ENCODE measurements around the gene OR1N1. TPM values are rescaled to one million over a fixed set of nuclear protein-coding genes. Genes with fewer than 3 reads are reported as not detected.

OR1N1 gene
- total and polyA plus RNA-seq, 5 donors from 2014 or later, result not detected

DNA sequence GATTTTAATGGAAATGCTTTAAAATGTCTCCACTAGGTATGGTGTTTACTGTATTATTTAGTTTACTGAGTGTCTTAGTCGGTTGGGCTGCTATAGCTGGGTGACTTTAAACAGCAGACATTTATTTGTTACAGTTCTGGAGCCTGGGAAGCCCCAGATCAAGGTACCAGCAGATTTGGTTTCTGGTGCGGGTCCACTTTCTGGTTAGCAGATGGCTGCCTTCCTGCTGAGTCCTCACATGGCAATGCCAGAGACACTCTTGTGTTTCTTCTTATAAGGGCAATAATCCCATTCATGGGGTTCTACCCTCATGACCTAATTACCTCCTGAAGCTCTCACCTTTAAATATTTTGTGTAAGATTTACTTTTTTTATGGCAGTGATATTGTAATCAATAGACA, 8.9 kb downstream of the OR1N1 start:
- Mint-ChIP-seq H3K27me3 (peaks cover 5% of the 10 kb centered on the region), H3K27ac (no peak overlapping the region), H3K4me3 (no peak overlapping the region), H3K36me3 (no peaks in the 10 kb centered on the region), H3K4me1 (no peaks in the 10 kb centered on the region), H3K9me3 (peaks cover 0 to 2% (median 0%) of the 10 kb centered on the region in 7 donors)
- DNase-seq, result no peak
- Histone ChIP-seq H3K27ac (ENCODE audit: insufficient read depth, low read length, poor library complexity, severe bottlenecking) (no peak overlapping the region), H3K4me3 (ENCODE audit: low read depth, low read length) (no peak overlapping the region), H3K27me3 (ENCODE audit: control insufficient read depth, insufficient read depth, low read length) (peaks cover 7% of the 10 kb centered on the region), H3K36me3 (ENCODE audit: control insufficient read depth, insufficient read depth, low read length) (no peaks in the 10 kb centered on the region), H3K9me3 (ENCODE audit: control insufficient read depth in 2 of 2, low read length in 2 of 2) (no peaks in the 10 kb centered on the region), H3K4me1 (ENCODE audit: control insufficient read depth, insufficient read depth, low read length, poor library complexity, severe bottlenecking) (no peaks in the 10 kb centered on the region)
- no peak for ATAC-seq (ENCODE audit: low read depth in 2 of 2)

GRCh38 chr9:122510502-122510901, 16.6 kb downstream of the OR1N1 start, which contains the start of gene OR1J2:
TSS of gene OR1J2 (plus strand) at chr9:122510802. CDS start at chr9:122510802, 0 bp downstream.
- H3K4me1 ChIP-seq (ENCODE audit: control insufficient read depth, insufficient read depth, low read length, poor library complexity, severe bottlenecking), result no peaks in the 10 kb centered on the region
- H3K27ac ChIP-seq (ENCODE audit: insufficient read depth, low read length, poor library complexity, severe bottlenecking), result no peak within 1 kb of the TSS
- H3K27me3 ChIP-seq (ENCODE audit: control insufficient read depth, insufficient read depth, low read length), result peaks cover 7% of the 10 kb centered on the region
- no peak within 1 kb of the TSS for H3K4me3 ChIP-seq (ENCODE audit: low read depth, low read length)
- ATAC-seq (ENCODE audit: low read depth in 2 of 2), result no peak
- DNase-seq, result no peak
- peak within 1 kb of the TSS in 1 of 3 donors; percentile 5 for H3K27ac Mint-ChIP-seq
- H3K9me3 ChIP-seq (ENCODE audit: control insufficient read depth in 2 of 2, low read length in 2 of 2), result no peaks in the 10 kb centered on the region
- H3K36me3 Mint-ChIP-seq, result no peaks in the 10 kb centered on the region
- H3K36me3 ChIP-seq (ENCODE audit: control insufficient read depth, insufficient read depth, low read length), result no peaks in the 10 kb centered on the region
- H3K4me3 Mint-ChIP-seq, result no peak within 1 kb of the TSS
- peaks cover 20% of the 10 kb centered on the region for H3K27me3 Mint-ChIP-seq
- H3K9me3 Mint-ChIP-seq, result peaks cover 0 to 2% (median 0%) of the 10 kb centered on the region in 7 donors
- no peaks in the 10 kb centered on the region for H3K4me1 Mint-ChIP-seq

DNA sequence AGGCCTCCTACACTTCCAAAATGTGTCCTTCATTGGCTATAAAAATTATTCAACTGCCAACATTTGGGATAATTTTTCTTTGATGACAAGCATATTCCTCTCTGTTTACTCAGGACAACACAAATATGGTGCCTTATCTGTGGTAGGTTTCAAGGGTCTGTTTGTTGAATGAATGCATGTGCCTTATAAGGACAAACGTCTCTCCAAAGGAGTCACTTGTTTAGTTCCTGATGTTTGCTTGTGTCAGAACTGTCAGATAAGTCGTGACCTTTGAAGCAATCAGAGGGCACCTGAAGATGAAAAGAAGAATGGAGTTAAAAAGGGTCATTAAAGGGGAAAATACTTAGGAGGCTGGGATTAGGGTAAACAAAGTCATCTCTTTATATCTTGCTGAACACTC, 20.1 kb downstream of the OR1N1 start:
- H3K36me3 Mint-ChIP-seq, result no peaks in the 10 kb centered on the region
- H3K9me3 Mint-ChIP-seq, result peaks cover 0 to 2% (median 0%) of the 10 kb centered on the region in 7 donors
- no peaks in the 10 kb centered on the region for H3K9me3 ChIP-seq (ENCODE audit: control insufficient read depth in 2 of 2, low read length in 2 of 2)
- no peak overlapping the region for H3K27ac Mint-ChIP-seq
- peaks cover 7% of the 10 kb centered on the region for H3K27me3 ChIP-seq (ENCODE audit: control insufficient read depth, insufficient read depth, low read length)
- no peaks in the 10 kb centered on the region for H3K4me1 ChIP-seq (ENCODE audit: control insufficient read depth, insufficient read depth, low read length, poor library complexity, severe bottlenecking)
- H3K27me3 Mint-ChIP-seq, result peaks cover 20% of the 10 kb centered on the region
- no peak for DNase-seq
- H3K27ac ChIP-seq (ENCODE audit: insufficient read depth, low read length, poor library complexity, severe bottlenecking), result no peak overlapping the region
- H3K36me3 ChIP-seq (ENCODE audit: control insufficient read depth, insufficient read depth, low read length), result no peaks in the 10 kb centered on the region
- H3K4me1 Mint-ChIP-seq, result no peaks in the 10 kb centered on the region
- H3K4me3 ChIP-seq (ENCODE audit: low read depth, low read length), result no peak overlapping the region
- H3K4me3 Mint-ChIP-seq, result no peak overlapping the region
- ATAC-seq (ENCODE audit: low read depth in 2 of 2), result no peak

DNA sequence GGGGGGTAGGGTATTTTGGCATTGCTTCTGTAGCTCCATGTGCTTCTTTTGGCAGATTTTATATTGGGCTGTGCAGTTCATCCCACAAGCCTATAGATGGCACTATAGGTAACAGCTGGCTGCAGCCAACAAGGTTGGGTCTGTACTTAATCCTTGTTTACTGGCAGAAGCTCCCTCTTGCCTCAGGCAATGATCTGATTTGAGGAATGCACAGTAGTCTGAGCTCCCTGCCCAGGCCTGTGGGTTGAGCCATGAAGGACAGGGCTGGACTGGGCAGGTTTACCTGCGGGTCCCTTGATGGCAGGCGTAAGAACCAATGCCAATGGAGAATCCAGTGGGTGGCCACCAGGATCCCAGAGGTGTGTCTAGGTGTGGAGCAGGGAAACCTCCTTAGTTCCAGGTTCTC, 28.2 kb downstream of the OR1N1 start:
- H3K27me3 ChIP-seq (ENCODE audit: control insufficient read depth, insufficient read depth, low read length), result peaks cover 11% of the 10 kb centered on the region
- Mint-ChIP-seq H3K27me3 (peaks cover 14% of the 10 kb centered on the region), H3K27ac (no peak overlapping the region), H3K4me3 (no peak overlapping the region), H3K9me3 (peaks cover 0 to 7% (median 0%) of the 10 kb centered on the region in 7 donors), H3K36me3 (no peaks in the 10 kb centered on the region), H3K4me1 (no peaks in the 10 kb centered on the region)
- H3K27ac ChIP-seq (ENCODE audit: insufficient read depth, low read length, poor library complexity, severe bottlenecking), result no peak overlapping the region
- peak in 2 of 3 donors; percentile 15 to 35 for DNase-seq
- H3K4me1 ChIP-seq (ENCODE audit: control insufficient read depth, insufficient read depth, low read length, poor library complexity, severe bottlenecking), result no peaks in the 10 kb centered on the region
- no peak for ATAC-seq (ENCODE audit: low read depth in 2 of 2)
- H3K9me3 ChIP-seq (ENCODE audit: control insufficient read depth in 2 of 2, low read length in 2 of 2), result no peaks in the 10 kb centered on the region
- H3K36me3 ChIP-seq (ENCODE audit: control insufficient read depth, insufficient read depth, low read length), result no peaks in the 10 kb centered on the region
- no peak overlapping the region for H3K4me3 ChIP-seq (ENCODE audit: low read depth, low read length)

DNA sequence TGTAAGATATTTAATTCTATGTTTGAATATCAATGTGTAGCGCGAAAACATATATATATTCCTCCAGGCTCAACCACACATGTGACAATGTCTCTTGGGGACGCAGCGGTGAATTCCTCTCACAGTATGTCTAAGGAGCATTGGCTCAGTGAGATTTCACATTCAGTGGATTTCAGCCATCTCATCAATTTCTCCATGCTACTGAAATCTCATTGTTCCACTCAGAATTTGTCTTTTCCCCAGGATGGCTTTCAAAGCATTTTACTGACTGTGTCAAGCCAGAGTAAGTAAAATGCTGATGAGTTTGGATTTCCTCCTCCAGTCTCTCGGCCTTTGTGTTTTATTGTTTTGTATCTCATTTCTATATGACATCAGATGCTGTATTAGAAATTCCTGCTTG, 48.0 kb downstream of the OR1N1 start:
- H3K27me3 ChIP-seq (ENCODE audit: control insufficient read depth, insufficient read depth, low read length), result peaks cover 4% of the 10 kb centered on the region
- DNase-seq (no peak), ATAC-seq (ENCODE audit: low read depth in 2 of 2) (no peak)
- H3K4me1 ChIP-seq (ENCODE audit: control insufficient read depth, insufficient read depth, low read length, poor library complexity, severe bottlenecking), result no peaks in the 10 kb centered on the region
- H3K4me3 ChIP-seq (ENCODE audit: low read depth, low read length), result no peak overlapping the region
- Mint-ChIP-seq H3K9me3 (no peaks in the 10 kb centered on the region), H3K27ac (no peak overlapping the region), H3K36me3 (no peaks in the 10 kb centered on the region), H3K27me3 (peaks cover 29% of the 10 kb centered on the region), H3K4me1 (no peaks in the 10 kb centered on the region), H3K4me3 (no peak overlapping the region)
- H3K27ac ChIP-seq (ENCODE audit: insufficient read depth, low read length, poor library complexity, severe bottlenecking), result no peak overlapping the region
- H3K36me3 ChIP-seq (ENCODE audit: control insufficient read depth, insufficient read depth, low read length), result no peaks in the 10 kb centered on the region
- H3K9me3 ChIP-seq (ENCODE audit: control insufficient read depth in 2 of 2, low read length in 2 of 2), result no peaks in the 10 kb centered on the region

- DNase-seq (no peak), ATAC-seq (ENCODE audit: low read depth in 2 of 2) (no peak)
- Histone ChIP-seq H3K27me3 (ENCODE audit: control insufficient read depth, insufficient read depth, low read length) (peaks cover 8% of the 10 kb centered on the region), H3K9me3 (ENCODE audit: control insufficient read depth in 2 of 2, low read length in 2 of 2) (no peaks in the 10 kb centered on the region), H3K27ac (ENCODE audit: insufficient read depth, low read length, poor library complexity, severe bottlenecking) (no peak within 1 kb of the TSS), H3K4me1 (ENCODE audit: control insufficient read depth, insufficient read depth, low read length, poor library complexity, severe bottlenecking) (no peaks in the 10 kb centered on the region), H3K4me3 (ENCODE audit: low read depth, low read length) (no peak within 1 kb of the TSS), H3K36me3 (ENCODE audit: control insufficient read depth, insufficient read depth, low read length) (no peaks in the 10 kb centered on the region)
- Mint-ChIP-seq H3K4me1 (no peaks in the 10 kb centered on the region), H3K4me3 (no peak within 1 kb of the TSS), H3K9me3 (no peaks in the 10 kb centered on the region), H3K36me3 (no peaks in the 10 kb centered on the region), H3K27ac (no peak within 1 kb of the TSS), H3K27me3 (peaks cover 35% of the 10 kb centered on the region)
Observed at GRCh38 chr9:122477826-122478225, 49.3 kb downstream of the OR1N1 start, which contains the start of gene OR1J1. TSS of gene OR1J1 (minus strand) at chr9:122477926. CDS start at chr9:122477926, 0 bp downstream.

DNA sequence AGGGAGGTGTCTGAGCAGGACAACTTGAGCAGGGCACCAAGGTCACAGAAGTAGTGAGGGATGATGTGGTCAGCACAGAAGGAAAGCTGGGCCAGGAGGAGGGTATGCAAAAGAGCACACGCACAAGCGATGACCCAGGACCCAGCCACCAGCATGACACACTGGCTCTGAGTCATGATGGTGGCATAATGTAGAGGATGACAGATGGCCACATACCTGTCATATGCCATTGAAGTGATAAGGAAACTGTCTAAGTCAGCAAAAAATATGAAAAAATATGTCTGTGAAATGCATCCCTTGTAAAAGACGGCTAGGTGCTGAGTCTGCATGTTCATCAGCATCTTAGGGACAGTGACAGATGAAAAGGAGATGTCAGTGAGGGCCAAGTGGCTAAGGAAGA, 49.7 kb downstream of the OR1N1 start:
- Histone ChIP-seq H3K27me3 (ENCODE audit: control insufficient read depth, insufficient read depth, low read length) (peaks cover 10% of the 10 kb centered on the region), H3K27ac (ENCODE audit: insufficient read depth, low read length, poor library complexity, severe bottlenecking) (no peak overlapping the region), H3K9me3 (ENCODE audit: control insufficient read depth in 2 of 2, low read length in 2 of 2) (no peaks in the 10 kb centered on the region), H3K36me3 (ENCODE audit: control insufficient read depth, insufficient read depth, low read length) (no peaks in the 10 kb centered on the region), H3K4me3 (ENCODE audit: low read depth, low read length) (no peak overlapping the region), H3K4me1 (ENCODE audit: control insufficient read depth, insufficient read depth, low read length, poor library complexity, severe bottlenecking) (no peaks in the 10 kb centered on the region)
- H3K9me3 Mint-ChIP-seq, result no peaks in the 10 kb centered on the region
- H3K36me3 Mint-ChIP-seq, result no peaks in the 10 kb centered on the region
- no peak overlapping the region for H3K27ac Mint-ChIP-seq
- DNase-seq (no peak), ATAC-seq (ENCODE audit: low read depth in 2 of 2) (no peak)
- H3K27me3 Mint-ChIP-seq, result peaks cover 35% of the 10 kb centered on the region
- H3K4me1 Mint-ChIP-seq, result no peaks in the 10 kb centered on the region
- no peak overlapping the region for H3K4me3 Mint-ChIP-seq
